K562 treated with DMSO at 1 percent for 12 hours (cell line): ENCODE data around the gene STAM. TPM values are rescaled to one million over a fixed set of nuclear protein-coding genes. Genes with fewer than 3 reads are reported as not detected.

Experiments used
- total RNA-seq: library from RNA; unstranded; fragments of 300-600 nt; gene quantifications from 2 replicates; pipeline ENCODE4 v1.2.3, GENCODE V29; 2022; ENCODE audit not compliant: insufficient read depth

STAM gene
- 7.3 and 21.9 TPM in 2 replicates for total RNA-seq

DNA sequence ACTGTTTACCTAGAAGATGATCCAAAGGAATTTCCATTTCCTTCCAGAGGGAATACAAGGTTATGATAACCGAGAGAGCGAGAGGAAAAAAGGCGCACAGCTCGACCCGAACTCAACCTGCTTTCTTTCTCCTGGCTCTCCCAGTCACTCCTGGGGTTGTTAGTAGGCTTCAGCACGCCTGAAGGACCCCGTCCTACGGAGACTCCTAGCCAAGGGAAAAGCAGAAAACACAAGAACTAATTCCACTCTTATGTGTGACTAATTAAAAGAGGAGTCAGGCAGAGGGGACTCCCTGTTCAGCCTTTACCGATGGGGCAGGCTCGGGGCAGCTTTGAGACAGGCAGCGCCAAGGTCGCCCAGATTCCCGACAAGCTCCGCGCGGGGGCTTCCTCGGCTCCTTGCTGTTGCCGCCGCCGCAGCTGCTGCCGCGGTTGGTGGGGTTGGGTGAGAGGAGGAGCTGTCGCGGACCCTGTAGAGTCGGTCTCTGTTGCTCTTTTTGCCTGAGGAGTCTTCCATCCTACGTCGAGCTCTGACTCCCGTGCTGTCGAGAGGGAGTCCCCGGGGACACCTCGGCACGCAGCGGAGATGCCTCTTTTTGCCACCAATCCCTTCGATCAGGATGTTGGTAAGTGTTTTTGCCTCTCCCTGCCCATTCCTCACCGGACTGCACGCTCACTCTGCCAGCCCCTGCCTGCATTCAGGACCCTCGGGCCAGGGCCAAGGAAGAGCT, at the start of gene STAM:
Gene STAM, plus strand, starts transcription at position 397 of the 730 bp plus-strand sequence. Its CDS starts 189 bp downstream, at position 586.

DNA sequence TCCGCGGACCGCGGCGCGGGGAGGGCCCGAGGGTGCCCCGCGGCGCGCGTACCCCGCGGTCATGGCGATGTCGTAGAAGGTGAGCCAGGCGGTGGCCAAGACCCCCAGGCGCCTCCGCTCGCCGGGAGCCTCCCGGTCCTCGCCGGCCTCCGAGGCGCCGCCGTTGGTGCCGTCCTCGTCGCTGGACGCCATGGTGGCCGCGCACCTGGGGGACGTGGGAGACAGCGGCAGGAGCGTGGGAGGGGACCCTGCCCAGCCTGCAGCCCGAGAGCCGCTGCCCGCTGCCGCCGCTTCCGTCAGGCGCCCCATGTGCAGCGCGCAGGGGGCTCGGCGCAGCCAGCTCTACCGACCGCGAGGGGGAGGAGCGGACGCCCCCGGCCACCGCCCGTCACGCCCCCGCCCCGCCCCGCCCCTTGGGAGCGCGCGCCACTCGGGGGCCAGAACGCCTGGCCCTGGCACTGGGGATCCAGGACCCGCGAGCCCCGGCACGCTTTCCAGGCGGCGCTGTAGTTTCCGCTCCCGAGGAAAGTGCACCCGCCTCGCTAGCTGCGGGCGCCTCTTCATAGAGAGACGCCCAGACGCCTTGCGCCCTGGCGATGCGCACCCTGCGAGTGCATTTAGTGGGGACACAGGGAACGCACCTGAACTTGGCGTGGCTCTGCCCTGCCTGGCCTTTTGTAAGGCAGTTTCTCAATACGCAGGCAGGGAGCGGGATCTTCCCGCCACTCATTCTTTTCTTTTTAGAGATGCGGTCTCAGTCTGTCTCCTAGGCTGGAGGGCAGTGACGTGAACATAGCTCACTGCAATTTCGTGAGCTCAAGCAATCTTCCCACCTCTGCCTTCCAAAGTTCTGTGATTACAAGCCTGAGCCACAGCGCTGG, 26.7 kb upstream of the STAM start, which contains the start of gene HACD1:
Gene HACD1, minus strand, starts transcription at position 344 of the 881 bp plus-strand sequence. Its CDS starts 35 bp downstream, at position 309.

DNA sequence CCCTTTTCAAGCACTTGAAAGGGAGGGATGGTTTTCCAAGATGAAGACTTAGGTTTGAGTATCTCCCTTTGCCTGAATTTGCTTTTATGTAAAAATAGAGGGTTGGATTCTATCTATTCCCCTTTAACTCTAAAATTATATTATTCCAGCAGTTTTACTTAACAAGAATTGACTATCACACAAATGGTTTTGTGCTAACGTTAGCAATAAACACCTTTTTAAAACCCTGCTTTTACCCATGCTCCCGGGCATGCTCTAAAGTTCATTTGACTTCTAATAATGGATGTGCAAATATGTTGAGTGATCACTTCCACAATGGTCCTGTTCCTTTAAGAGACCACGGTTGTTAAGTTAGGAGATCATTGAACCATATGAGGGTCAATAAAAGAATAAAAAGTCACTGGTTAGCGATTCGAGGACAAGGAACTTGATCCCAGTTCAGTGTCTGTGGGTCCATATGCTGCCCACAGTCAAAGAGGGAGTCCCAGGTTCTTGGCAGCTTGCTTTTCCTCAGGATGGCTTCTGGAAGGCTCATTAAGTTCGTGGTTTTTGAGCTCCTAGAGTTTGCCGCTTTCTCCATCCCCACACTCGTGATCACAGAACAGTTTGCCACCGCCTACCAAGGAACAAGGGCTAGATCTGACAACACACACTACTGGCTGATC, 108.0 kb downstream of the STAM start, which contains the start of gene TMEM236:
Gene TMEM236, plus strand, starts transcription at position 421 of the 665 bp plus-strand sequence. Its CDS starts 95 bp downstream, at position 516.

Other genes starting within 250 kb of the STAM start
- 1.5 and 3.9 TPM in 2 replicates for gene ST8SIA6, start 189.6 kb upstream of the STAM start, total RNA-seq
- gene HACD1, start 26.8 kb upstream of the STAM start, total RNA-seq: 1.8 and 2.7 TPM in 2 replicates
- 0.14 and 0.41 TPM in 2 replicates for gene TMEM236, start 108.0 kb downstream of the STAM start, total RNA-seq
- gene MRC1, start 165.2 kb downstream of the STAM start, total RNA-seq: 0.15 TPM in 1 of 2 replicates, not detected in the other